NCI-H1417 treated with DMSO at 0.1 percent for 48 hours (cell line): Measurements from ENCODE around the gene RAB14.

Source experiments
- DNase-seq: peaks from one replicate; lab custom pipeline; 2025; lab: John Stamatoyannopoulos, UW

The RAB14 gene

DNA sequence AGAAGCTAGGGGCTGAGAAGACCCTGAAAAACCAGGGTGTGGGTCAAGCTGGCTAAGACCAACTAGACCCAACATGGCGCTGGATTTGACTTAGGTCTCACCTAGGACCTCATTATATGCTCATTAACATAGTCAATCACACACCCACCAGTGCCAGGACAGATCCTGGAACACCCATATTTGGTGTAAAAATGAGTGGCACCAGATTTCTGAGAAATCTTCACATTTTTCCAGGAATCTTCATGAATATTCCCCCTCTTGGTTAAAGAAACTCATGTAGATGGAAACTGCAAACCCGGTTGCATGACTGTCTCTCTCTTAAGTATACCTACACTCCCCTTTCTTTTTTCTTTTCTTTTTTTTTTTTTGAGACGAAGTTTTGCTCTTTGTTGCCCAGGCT, 17.9 kb upstream of the RAB14 start:
- DNase-seq = no peak

DNA sequence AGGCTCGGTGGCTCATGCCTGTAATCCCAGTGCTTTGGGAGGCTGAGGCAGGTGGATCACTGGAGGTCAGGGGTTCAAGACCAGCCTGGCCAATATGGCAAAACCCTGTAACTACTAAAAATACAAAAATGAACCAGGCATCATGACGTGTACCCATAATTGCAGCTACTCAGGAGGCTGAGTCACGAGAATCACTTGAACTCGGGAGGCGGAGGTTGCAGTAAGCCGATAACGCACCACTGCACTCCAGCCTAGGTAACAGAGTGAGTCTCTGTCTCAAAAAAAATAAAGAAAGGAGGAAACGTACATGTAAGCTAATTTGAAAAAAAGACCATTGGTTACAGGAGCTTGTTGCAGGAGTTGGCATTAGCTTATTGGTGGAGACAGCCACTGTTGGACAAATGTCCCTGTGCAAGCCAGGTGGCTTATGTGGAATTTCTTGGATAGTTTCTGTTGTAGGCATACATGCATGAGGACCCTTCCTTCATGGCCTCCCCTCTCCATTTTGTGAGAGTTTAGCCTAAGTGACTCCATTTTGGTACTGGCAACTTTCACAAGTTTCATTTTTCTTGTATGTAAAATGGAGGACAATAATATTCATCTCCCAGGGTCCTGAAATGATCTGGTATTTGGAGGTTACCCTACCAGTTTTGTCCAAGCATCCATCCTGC, 16.8 kb upstream of the RAB14 start:
- no peak for DNase-seq

DNA sequence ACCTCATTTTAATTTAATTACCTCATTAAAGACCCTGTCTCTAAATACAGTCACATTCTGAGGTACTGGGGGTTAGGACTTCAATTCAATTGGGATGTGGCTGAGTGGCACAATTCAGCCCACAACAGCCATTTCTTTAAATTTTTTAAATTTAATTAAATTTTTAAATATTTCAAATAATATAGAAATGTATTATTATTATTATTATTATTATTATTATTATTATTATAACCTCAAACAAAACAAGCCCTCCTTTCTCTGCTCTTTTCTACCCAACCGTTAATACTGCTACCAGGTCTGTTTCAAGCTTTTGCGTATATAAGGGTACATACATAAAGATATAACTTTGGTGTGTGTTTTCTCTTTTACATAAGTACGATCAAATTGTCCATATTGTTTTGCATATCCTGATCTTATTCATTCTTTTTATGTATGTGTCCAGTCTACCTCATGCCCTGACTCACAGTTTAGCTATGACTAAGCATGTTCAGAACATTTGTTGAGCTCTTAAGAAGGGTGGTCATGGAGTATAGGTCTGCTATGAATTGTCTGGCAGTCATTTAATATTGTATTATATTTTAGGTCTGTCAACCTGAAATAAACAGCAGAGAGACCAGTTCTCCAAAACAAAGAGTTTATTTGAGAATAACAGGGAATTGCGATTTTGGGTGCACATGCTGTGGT, 16.1 kb upstream of the RAB14 start:
- no peak for DNase-seq

DNA sequence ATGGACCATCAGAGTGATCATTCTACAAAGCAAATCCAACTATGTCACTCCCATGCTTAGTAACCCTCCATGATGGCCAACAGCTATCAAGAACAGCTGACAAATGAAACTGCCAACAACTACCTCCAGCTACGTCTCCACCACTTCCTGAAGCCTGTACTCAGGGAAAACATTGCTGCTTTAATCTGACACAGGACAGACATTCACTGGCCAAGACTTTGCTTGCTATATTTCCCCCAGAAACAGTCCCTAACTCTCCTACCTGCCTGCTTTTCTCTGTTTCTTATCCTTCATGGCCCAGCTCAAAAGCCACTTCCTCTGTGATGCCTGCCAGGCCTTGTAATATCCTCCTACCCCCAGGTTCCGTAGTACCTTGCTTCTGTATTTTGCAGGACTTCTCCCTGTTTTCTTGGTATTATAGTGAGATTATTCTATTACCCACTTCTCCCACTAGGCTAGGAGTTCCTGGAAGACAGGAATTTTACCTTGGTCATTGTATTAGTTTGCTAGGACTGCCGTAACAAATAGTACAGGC, 14.7 kb upstream of the RAB14 start:
- no peak for DNase-seq

DNA sequence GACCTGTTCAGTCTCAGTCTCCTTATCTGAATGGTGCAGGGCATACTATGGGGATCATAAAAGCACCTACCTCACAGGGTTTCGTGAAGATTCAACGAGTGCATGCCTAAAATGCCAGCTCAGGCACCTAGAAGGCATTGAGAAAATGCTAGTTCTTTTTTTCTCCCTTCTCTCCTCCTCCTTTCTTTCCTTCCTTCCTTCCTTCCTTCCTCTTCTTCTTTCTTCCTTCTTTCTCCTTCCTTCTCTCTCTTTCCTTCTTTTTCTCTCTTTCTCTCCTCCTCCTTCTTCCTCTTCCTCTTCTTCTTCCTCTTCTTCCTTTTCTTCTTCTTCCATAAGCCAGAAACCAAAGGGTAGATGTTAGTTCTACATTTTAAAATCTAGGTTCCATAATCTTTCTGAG, 12.3 kb upstream of the RAB14 start:
- no peak for DNase-seq

DNA sequence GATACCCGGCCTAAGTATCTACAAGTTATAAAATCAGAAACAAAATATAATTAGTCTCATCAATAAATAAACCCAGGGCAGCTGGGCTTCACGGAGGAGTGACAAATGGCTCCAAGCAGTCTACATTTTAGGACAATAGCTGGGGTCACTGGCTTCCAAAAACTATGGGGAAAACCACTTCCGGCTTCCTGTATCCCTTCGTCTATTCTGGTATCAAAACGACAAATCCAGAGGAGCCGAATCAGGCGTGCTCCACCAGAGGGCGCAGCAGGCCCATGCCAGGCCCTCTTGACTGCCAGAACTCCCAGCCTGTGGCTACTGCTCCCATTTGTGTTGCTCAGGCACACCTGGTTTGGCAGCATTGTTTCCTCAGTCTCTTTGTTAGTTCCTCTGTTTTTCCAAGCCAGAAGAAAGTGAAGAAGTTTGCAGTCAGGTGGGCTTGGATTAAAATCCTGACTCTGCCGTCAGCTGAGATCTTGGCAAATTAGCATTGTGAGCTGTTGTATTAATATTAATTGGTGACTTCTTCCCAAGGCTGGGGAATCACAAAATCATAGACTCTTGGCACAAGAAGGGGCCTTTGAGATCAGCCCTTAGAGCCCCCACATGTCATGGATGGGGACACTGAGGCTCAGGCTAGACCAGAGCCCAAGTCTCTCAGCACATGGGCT, 11.6 kb upstream of the RAB14 start:
- DNase-seq = peak; percentile 27

DNA sequence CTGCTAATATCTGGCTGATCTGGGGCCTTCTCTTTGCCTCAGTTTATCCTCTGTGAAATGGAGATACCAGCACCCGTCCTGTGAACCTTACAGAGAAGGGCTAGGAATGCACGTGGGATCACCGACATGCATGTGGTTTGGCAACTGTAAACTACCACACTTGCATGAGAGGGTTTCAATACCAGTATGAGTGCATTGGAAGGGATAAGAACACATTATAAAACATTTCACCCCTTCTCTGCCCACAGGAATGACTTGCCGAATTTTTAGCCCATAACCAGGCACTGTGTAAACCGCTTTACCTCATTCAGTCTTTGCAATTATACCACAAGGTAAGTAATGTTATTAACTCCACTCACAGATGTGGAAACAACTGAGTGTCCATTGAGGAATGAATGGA, 8.9 kb upstream of the RAB14 start:
- no peak for DNase-seq

DNA sequence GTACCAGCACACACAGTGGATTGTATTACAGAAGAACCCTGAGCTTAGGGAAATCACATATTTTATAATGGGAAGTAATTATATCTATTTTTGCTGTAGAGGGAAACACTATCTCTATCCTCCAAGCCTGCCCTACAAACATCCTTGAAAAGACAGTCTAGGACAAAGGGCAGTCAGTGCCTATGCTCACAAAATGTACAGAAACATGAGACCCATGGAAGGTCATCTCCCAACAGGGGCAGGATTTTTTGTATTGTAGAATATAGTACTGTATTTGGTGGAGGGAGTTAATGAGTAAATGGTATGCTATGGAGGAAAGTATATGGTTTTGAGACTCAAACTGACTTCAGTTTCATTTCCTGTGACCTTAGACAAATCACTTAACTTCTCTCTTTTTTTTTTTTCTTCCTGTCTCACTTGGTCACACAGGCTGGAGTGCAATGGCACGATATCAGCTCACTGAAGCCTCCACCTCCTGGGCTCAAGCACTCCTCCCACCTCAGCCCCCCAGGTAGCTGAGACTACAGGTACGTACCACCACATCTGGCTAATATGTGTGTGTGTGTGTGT, 5.8 kb upstream of the RAB14 start:
- no peak for DNase-seq

DNA sequence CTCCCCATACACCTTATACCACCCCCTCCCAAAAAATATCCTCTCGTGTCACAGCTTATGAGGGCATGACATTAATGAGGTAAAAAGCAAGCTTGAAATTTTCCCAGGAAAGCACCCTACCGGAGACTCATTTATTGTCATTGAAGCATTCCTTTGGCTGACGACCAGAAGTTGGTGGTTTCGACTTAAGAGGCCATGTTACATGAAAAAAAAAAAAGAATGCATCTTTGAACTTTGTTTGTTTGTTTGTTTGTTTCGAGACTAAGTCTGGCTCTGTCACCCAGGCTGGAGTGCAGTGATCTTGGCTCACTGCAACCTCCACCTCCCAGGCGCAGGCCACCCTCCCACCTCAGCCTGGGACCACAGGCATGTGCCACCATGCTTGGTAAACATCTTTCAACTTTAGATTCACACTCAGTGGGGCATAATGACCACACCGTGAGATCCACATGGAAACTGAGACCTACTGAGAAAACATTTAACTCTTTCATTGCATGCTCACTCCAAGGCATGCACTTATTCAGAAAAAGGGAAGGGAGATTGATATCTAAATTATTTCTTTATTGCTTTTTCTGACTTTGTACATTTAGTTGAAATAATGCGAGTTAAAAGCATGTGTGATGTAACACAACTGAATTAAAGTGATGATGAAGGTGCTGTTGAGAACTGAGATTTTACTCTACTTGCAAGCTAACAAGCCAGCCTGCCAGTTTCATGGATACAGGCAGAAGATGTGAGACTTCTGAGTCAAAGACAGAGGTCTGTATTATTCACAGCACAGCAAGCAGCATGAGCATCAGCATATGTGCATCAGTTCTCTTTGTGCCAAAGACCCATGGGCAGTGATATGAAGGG, 5.1 kb upstream of the RAB14 start:
- no peak for DNase-seq

DNA sequence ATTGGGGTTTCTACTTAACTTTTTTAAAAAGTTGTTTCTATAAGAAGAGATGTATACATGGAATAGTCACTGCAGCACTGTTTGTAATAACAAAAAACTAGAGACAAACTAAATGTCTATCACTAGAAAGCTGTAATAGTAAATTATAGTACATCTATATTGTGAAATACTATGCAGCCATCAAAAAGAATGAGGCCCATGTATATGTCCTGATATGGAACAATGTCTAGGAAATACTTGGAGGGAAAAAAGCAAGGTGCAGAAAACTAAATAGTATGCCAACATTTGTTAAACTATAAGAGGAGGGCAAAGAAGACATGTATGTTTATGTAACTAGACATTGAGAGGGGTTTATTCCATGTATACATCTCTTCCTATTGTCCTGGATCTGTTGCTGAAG, 2.9 kb upstream of the RAB14 start:
- no peak for DNase-seq

DNA sequence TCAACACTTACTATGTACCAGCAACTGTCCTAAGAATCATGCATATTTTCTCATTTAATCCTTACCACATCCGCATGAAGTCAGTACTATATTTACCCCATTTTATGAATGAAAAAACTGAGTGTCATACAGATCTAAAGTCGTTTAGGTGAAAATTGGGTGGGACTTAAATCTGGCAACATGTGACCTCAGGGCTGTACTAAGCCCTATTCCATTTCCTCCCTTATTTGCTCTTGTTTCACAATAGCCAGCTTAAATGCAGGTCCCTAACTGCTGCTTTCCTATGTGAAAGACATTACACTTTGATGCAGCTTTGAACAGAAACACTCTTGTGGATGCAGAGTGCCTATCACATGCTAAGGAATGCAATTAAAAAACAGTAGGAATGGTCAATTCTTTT, 2.5 kb upstream of the RAB14 start:
- DNase-seq = no peak

DNA sequence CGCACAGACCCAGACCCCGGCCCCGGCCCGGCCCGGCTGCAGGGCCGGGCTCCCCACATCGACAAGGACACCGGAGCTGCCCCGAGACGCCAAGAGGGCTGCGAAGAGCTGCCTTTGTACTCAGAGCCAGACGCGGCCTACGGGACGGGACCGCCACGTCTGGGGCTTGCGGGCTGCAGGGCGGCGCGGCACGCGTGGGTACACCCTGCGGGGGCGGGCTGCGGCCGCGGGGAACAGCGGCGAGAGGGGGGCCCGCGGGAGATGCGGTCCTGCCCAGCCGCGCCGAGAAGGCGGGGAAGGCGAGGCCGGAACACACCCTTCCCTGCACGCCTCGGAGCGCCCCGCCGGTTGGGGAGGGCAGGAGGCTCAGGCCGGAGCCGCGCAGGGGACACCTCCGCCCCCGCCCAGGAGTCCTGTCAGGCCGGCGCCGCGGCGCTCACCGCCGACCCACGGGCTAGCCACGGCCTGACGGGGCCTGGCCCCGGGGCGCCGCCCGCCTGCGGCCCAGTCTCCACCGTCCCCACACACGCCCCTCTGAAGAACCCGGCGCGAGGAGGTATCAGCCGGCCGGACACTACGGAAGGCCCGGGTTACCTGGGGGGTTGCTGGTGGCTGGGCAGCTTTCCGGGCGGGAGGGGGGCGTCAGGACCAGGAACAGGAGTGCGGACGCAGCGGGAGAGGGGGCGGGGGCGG, 478 bp downstream of the RAB14 start:
- DNase-seq = no peak

DNA sequence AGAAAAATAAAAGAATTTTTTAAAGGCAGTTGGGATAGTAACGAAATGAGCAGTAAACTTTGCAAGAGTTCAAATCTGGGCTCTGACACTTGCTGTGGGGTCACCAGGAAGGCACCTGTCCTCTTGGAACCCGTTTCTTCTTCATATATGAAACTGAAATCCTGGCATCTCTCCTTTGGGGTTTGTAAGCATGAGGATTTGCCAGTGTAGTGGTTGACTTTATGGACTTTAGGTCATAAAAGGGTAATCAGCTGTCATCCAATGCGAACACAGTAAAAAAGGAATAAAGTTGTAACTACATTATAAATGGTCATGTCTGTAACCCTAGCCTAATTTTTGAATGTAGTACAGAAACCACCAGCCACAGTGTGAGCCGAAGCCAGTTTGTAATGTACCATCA, 1.3 kb downstream of the RAB14 start:
- no peak for DNase-seq

DNA sequence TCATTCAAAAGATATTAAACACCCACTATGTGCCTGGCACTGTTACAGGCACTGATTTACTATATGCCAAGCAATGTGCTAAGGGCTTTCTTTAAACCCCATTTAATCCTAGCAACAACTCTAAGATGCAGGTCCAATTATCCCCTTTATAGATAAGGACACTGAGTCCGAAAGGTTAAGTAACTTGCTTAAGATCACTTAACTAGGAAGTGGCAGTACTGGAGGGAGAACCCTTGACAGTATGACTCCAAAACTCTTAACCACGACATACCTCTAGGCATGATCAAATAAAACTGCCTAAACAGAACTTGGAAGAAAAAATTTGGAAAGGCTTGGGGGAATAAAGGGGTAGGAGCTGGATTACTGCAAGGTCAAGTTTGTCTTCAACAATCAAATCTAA, 1.7 kb downstream of the RAB14 start:
- no peak for DNase-seq

DNA sequence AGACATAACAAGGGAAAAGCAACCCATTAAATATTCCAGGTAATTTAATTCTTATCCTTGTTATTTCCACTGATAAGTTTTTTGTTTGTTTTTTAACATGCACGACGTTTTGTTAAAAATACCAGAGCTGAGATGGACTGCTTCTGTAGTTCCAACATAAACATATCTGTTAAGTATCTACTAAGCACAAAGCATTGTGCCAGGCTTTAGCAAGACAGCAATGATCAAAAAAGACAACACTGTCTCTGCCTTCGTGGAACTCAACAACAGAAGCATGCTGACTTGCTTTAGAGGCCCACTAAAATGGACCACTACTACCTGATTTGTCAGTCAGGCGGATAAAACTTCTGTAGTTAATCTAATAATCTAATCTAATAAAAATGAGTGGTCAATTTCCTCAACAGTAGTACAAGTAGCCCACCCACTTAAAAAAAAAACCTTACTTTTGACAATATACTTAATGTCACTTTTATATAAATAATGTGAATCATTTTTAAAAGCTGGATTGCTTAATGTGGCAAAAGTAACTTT, 3.1 kb downstream of the RAB14 start:
- no peak for DNase-seq

DNA sequence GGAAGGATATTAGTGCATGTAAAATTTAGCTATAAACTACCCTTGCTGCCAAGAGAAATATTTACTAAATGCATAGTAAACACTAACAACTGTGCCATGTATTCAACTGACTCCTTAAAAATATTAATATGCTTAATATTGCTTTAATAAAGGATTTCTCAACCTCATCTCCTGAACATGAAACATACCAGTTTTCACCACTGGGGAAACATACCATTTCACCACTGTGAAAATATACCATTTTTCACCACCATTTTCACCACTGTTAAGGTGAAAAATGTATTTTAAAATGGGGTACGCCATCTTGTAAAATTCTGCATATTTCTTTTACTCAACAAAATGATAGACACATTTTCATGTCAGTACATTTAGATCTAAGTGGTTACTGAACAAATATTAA, 4.5 kb downstream of the RAB14 start:
- DNase-seq = no peak

DNA sequence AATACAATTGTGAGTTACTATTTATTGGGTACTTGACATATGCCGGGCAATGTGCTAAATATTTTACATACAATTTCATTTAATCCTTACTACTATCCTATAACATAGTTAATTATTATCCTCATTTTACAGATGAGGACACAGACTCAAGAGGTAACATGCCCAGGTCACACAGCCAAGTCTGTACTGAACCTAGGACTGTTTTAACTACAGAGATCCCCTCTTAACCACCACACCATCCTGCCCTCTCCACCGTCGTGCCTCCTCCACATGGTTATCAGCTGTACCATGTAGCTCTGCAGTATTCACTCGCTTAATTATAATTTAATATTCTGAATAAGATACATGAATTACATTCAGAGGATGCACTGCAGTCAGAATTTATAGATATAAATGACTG, 5.3 kb downstream of the RAB14 start:
- no peak for DNase-seq

DNA sequence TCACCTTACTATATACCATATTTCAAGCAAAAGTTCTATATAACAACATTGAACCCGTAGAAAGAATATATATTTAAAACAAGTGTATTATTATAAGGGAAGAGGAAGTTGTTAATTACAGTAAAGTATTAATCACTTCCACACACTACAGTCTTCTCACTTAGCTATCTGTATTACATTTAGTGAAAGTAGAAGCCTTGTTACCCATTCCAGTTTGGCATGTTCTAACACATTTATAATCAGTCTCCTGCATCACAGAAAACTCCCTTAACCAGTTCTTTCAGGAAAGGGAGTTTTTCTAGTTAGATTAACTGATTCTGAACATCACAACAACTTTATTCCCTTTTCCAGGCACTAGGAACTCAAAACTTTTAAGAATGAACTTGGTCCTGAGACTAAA, 6.9 kb downstream of the RAB14 start:
- DNase-seq = no peak

DNA sequence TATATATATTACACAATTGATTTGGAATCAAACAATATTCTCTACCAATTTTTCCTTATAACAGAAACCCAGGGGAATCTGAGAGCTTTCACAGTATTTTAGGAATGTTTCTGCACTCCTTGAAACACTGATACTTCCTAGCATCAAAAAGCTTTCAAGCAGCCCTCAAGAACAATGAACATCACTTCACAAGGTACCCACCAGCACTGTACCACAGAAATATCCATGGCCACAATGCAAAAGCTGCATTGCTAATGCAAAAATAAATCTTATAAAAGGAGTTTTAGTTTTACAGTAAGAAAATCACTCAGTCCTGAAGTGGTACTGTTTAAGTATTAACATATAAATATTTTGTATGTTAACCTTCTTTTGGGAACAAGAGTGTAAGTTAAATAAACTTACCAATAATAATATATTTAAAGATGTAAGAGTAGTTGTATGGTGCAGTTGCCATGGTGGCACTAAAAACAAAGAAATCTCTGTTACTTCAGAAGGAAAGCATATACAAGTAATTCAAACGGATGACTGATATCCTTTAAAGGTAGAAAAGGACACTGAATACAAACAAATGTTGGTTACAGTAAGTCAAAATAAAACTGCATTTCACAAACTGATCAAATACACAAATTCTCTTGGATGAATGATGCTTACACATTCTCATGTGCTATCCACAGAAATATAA, 8.6 kb downstream of the RAB14 start:
- DNase-seq = no peak

DNA sequence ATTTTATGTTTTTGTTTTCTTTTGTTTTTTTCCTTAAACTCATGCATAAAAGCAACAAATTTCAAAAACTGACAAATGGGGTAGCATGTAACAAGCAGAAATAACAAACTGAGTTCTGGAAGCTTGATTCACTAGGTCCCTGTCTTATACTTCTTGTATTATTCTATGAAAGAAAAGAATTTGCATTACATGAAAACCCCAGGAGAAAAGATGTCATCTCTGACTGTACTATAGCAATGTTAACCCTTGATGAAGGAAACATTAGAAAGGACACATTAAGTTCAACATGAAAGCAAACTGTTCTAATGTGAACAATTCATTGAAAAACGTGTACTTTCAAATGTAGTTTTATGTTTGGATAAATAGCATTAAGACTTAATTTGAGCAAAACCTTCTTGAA, 9.2 kb downstream of the RAB14 start:
- no peak for DNase-seq

DNA sequence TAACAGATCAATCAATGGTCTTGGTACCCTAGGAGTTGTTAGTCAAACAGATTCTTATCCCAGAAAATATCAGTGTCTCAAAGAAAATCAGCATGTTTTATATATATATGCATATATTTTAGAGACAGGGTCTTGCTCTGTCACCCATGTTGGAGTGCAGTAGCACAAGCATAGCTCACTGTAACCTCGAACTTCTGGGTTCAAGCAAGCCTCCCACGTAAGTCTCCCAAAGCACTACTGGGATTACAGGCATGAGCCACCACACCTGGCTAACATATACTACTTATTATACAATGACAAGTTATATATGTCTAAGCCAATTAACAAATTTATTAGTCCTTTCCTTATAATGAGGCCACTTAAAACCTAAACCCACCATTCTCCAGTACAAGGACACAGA, 10.4 kb downstream of the RAB14 start:
- no peak for DNase-seq
